ENCODE results near the gene GPR142.

- TF ChIP-seq SIN3A (conservative IDR thresholded peaks at IDR 0.05 in 1 of 2, IDR thresholded peaks at IDR 0.05 in 1 of 2; ENCODE audit: low read depth in 1 of 2, low read length in 2 of 2) (no peak), SRF (IDR thresholded peaks at IDR 0.05; ENCODE audit: low read depth, low read length) (no peak)
These were observed 29.3 kb upstream of the GPR142 start for GRCh38 chr17:74337834-74338500.

All from H1 (cell line).